HL-60 (cell line): ENCODE measurements around the gene CLEC2L.

Source experiments
- DNase-seq, 2 experiments: peaks; one replicate each; pipeline ENCODE4 v3.0.0-alpha.2; 2010 to 2020; ENCODE audit warnings: low read depth in 1 of 2, low spot score in 1 of 2
- H3K27ac ChIP-seq: fragments of 250-450 bp; sonication (Bioruptor Pico); replicated peaks from 2 replicates; pipeline ENCODE4 v1.5.1; 2020; ENCODE audit warnings: mild to moderate bottlenecking, moderate library complexity
- H3K27me3 ChIP-seq: fragments of 250-450 bp; sonication (Bioruptor Pico); 2 replicates; pipeline ENCODE4 v1.5.1; 2021; ENCODE audit warnings: mild to moderate bottlenecking, moderate library complexity; ENCODE audit not compliant: insufficient read depth, poor library complexity, severe bottlenecking
- H3K4me3 ChIP-seq: replicated peaks from 2 replicates; pipeline ENCODE4 v1.5.1; 2011; ENCODE audit warnings: mild to moderate bottlenecking, control low read depth, low read length; ENCODE audit not compliant: insufficient read depth
- GABPA ChIP-seq: IDR thresholded peaks from 2 replicates; pipeline ENCODE4 v1.6.1; 2012; ENCODE audit warnings: low read depth
- POLR2AphosphoS5 ChIP-seq: IDR thresholded peaks from 2 replicates; pipeline ENCODE4 v1.6.1; 2012; ENCODE audit warnings: low read depth
- SPI1 ChIP-seq: IDR thresholded peaks from 2 replicates; pipeline ENCODE4 v1.6.1; 2012; ENCODE audit warnings: low read depth, mild to moderate bottlenecking, borderline replicate concordance
- TF ChIP-seq, protein P1 (sequence below): IDR thresholded peaks from 2 replicates; pipeline ENCODE4 v1.6.1; 2012; ENCODE audit warnings: low read depth; ENCODE audit not compliant: insufficient replicate concordance
- TF ChIP-seq, protein P2 (sequence below): IDR thresholded peaks from one replicate; pipeline ENCODE4 v1.5.1; 2011; ENCODE audit warnings: low read length, control low read depth, inconsistent platforms; ENCODE audit not compliant: insufficient read depth

Gene CLEC2L

DNA sequence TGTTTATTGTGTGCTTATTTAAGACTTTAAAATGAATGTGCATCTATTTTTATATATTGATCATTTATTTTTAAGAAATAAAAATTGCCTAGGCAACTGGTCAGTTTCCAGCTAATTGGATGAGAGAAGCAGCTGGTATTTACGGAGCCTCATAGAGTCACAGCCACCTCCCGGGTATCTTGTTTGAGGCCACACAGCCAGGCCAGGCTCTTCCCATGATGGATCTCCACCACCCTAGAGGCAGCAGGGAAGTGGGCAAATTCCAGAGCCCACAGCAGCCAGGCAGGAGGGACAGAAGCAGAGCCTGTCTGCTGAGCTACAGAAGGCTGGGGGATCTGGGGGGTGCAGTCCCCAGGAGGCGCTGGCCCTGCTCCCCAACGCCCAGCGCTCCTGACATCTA is 61.6 kb downstream of the CLEC2L start:
- no peak overlapping the region for H3K4me3 ChIP-seq
- no peak for DNase-seq
- H3K27me3 ChIP-seq, result no peaks in the 10 kb centered on the region
- H3K27ac ChIP-seq, result no peak overlapping the region
- TF ChIP-seq POLR2AphosphoS5 (no peak), SPI1 (no peak), GABPA (no peak)
- TF ChIP-seq, protein P1, sequence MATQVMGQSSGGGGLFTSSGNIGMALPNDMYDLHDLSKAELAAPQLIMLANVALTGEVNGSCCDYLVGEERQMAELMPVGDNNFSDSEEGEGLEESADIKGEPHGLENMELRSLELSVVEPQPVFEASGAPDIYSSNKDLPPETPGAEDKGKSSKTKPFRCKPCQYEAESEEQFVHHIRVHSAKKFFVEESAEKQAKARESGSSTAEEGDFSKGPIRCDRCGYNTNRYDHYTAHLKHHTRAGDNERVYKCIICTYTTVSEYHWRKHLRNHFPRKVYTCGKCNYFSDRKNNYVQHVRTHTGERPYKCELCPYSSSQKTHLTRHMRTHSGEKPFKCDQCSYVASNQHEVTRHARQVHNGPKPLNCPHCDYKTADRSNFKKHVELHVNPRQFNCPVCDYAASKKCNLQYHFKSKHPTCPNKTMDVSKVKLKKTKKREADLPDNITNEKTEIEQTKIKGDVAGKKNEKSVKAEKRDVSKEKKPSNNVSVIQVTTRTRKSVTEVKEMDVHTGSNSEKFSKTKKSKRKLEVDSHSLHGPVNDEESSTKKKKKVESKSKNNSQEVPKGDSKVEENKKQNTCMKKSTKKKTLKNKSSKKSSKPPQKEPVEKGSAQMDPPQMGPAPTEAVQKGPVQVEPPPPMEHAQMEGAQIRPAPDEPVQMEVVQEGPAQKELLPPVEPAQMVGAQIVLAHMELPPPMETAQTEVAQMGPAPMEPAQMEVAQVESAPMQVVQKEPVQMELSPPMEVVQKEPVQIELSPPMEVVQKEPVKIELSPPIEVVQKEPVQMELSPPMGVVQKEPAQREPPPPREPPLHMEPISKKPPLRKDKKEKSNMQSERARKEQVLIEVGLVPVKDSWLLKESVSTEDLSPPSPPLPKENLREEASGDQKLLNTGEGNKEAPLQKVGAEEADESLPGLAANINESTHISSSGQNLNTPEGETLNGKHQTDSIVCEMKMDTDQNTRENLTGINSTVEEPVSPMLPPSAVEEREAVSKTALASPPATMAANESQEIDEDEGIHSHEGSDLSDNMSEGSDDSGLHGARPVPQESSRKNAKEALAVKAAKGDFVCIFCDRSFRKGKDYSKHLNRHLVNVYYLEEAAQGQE, result no peak
- TF ChIP-seq, protein P2, sequence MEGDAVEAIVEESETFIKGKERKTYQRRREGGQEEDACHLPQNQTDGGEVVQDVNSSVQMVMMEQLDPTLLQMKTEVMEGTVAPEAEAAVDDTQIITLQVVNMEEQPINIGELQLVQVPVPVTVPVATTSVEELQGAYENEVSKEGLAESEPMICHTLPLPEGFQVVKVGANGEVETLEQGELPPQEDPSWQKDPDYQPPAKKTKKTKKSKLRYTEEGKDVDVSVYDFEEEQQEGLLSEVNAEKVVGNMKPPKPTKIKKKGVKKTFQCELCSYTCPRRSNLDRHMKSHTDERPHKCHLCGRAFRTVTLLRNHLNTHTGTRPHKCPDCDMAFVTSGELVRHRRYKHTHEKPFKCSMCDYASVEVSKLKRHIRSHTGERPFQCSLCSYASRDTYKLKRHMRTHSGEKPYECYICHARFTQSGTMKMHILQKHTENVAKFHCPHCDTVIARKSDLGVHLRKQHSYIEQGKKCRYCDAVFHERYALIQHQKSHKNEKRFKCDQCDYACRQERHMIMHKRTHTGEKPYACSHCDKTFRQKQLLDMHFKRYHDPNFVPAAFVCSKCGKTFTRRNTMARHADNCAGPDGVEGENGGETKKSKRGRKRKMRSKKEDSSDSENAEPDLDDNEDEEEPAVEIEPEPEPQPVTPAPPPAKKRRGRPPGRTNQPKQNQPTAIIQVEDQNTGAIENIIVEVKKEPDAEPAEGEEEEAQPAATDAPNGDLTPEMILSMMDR, result no peak

DNA sequence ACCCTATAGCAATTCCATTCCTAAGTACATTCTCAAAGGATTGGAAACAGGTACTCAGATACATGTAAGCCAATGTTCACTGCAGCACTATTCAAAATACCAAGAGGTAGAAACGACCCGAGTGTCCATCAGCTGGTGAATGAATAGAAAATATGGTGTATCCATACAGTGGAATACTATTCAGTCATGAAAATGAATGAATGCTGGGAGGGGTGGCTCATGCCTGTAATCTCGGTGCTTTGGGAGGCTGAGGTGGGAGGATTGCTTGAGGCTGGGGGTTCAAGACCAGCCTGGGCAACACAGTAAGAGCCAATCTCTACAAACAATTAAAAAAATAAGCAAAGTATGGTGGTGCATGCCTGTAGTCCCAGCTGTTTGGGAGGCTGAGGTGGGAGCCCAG is 62.8 kb downstream of the CLEC2L start:
- no peaks in the 10 kb centered on the region for H3K27me3 ChIP-seq
- H3K4me3 ChIP-seq, result no peak overlapping the region
- TF ChIP-seq, protein P2, result no peak
- no peak for TF ChIP-seq POLR2AphosphoS5
- TF ChIP-seq, protein P1, result no peak
- no peak for TF ChIP-seq GABPA
- no peak for TF ChIP-seq SPI1
- no peak overlapping the region for H3K27ac ChIP-seq
- no peak for DNase-seq

DNA sequence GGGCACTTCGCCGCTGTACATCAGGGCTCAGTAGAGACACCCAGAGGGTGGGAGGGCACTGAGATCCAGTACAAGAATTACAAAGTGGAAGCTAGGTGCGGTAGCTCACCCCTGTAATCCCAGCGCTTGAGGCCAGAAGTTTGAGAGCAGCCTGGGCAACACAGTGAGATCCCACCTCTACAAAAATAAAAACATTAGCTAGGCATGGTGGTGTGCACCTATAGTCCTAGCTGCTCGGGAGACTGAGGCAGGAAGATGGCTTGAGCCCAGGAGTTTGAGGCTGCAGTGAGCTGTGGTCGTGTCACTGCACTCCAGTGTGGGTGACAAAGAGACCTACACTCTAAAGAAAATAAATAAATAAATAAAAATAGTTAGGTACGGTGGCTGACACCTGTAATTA is 64.0 kb downstream of the CLEC2L start:
- no peak for DNase-seq
- no peaks in the 10 kb centered on the region for H3K27me3 ChIP-seq
- no peak overlapping the region for H3K27ac ChIP-seq
- no peak overlapping the region for H3K4me3 ChIP-seq
- TF ChIP-seq SPI1 (no peak), GABPA (no peak), POLR2AphosphoS5 (no peak)
- TF ChIP-seq, protein P2, result no peak
- TF ChIP-seq, protein P1, result no peak
